Muscle of back (tissue), 11 donors: ENCODE results near the gene TBCD. TPM values are rescaled to one million over a fixed set of nuclear protein-coding genes. Genes with fewer than 3 reads are reported as not detected.
"Not testable (repeated sequence)": the region's sequence is repeated elsewhere in the genome, so short reads cannot be mapped to it uniquely, and the experiment has no call there.

Experiments used
- DNase-seq, 3 donors: peaks; one replicate each; pipeline versions ENCODE4 v3.0.0 to v3.0.0-alpha.2; 2013
- polyA plus RNA-seq, 10 donors: library from polyadenylated mRNA; unstranded; fragments of 120-200 nt; gene quantifications; one replicate each; pipeline ENCODE4 v1.2.1, GENCODE V29; 2013; ENCODE audit not compliant: insufficient read length in 10 of 10

TBCD gene
- polyA plus RNA-seq, 10 donors, result 53.5 to 86.2 (median 60.0) TPM

- no peak for DNase-seq
Observed at GRCh38 chr17:82952019-82952418, 200.2 kb downstream of the TBCD start.

GRCh38 chr17:82955106-82955505 lies 203.2 kb downstream of the TBCD start:
- DNase-seq, result not testable (repeated sequence)

GRCh38 chr17:82955627-82956026 lies 203.8 kb downstream of the TBCD start:
- not testable (repeated sequence) for DNase-seq

- DNase-seq, result no peak
Observed at GRCh38 chr17:82956146-82956725, 204.4 kb downstream of the TBCD start.

GRCh38 chr17:82956726-82957468 lies 205.0 kb downstream of the TBCD start:
- DNase-seq, result no peak

GRCh38 chr17:82957469-82957795 lies 205.6 kb downstream of the TBCD start:
- DNase-seq, result no peak

GRCh38 chr17:82957961-82958561 lies 206.2 kb downstream of the TBCD start:
- DNase-seq, result no peak

- no peak for DNase-seq
Observed at GRCh38 chr17:82959242-82959930, 207.5 kb downstream of the TBCD start.

GRCh38 chr17:82959990-82960418 lies 208.1 kb downstream of the TBCD start:
- DNase-seq, result no peak

- DNase-seq, result no peak
Observed at GRCh38 chr17:82960419-82961271, 208.8 kb downstream of the TBCD start.

- DNase-seq, result no peak
Observed at GRCh38 chr17:82961366-82962162, 209.7 kb downstream of the TBCD start.

GRCh38 chr17:82962163-82962720 lies 210.4 kb downstream of the TBCD start:
- no peak for DNase-seq

- peak; percentile 58 to 90 (median 76) for DNase-seq
Observed at GRCh38 chr17:82963104-82963950, 211.5 kb downstream of the TBCD start.

GRCh38 chr17:82964451-82964850 lies 212.6 kb downstream of the TBCD start:
- not testable (repeated sequence) for DNase-seq

- no peak for DNase-seq
Observed at GRCh38 chr17:82964851-82965341, 213.0 kb downstream of the TBCD start.

- no peak for DNase-seq
Observed at GRCh38 chr17:82965371-82965770, 213.5 kb downstream of the TBCD start.

GRCh38 chr17:82966415-82966814 lies 214.6 kb downstream of the TBCD start:
- no peak for DNase-seq

GRCh38 chr17:82967268-82968032 lies 215.6 kb downstream of the TBCD start:
- no peak for DNase-seq
